ENCODE data around the gene ABCA2.

- TF ChIP-seq CTCF (IDR thresholded peaks at IDR 0.05) (peak; percentile 68 to 87 (median 79)), POLR2AphosphoS5 (IDR thresholded peaks at IDR 0.05) (peak in 1 of 3 donors; percentile 15), POLR2A (IDR thresholded peaks at IDR 0.05) (no peak)
Observed at GRCh38 chr9:137067860-137068538, 40.0 kb upstream of the ABCA2 start.

Measured in breast epithelium (tissue), 3 donors.